PC-9 (cell line): ENCODE measurements around the gene BCHE.

Source experiments
- EZH2 ChIP-seq: fragments of 200-600 bp; sonication (generic); IDR thresholded peaks from 2 replicates; pipeline ENCODE4 v1.8.0; 2017; ENCODE audit warnings: antibody characterized with exemption, low read depth
- TF ChIP-seq, protein P1 (sequence below): fragments of 200-600 bp; sonication (generic); conservative IDR thresholded peaks from 2 replicates; pipeline ENCODE4 v1.6.1; 2017; ENCODE audit warnings: mixed run types, antibody characterized with exemption, mild to moderate bottlenecking, moderate library complexity

DNA sequence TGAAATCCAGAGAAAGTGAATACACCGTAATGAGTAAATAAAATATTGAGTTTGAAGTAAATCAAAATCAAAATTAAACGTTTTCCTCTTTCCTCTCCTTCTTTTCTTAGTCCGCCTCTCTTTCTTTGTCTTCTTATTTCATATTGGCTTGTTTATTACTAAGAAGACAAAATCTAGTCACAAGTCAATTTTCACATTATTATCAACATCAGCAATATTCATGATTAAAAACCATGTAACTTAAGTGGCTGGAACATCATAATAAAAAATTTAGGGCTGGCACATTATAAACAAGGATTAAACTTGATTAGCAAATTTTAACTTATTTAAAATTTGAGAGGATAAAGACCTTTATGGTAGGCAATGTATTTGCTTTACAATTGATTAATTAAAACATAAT, 61.4 kb downstream of the BCHE start:
- TF ChIP-seq, protein P1, sequence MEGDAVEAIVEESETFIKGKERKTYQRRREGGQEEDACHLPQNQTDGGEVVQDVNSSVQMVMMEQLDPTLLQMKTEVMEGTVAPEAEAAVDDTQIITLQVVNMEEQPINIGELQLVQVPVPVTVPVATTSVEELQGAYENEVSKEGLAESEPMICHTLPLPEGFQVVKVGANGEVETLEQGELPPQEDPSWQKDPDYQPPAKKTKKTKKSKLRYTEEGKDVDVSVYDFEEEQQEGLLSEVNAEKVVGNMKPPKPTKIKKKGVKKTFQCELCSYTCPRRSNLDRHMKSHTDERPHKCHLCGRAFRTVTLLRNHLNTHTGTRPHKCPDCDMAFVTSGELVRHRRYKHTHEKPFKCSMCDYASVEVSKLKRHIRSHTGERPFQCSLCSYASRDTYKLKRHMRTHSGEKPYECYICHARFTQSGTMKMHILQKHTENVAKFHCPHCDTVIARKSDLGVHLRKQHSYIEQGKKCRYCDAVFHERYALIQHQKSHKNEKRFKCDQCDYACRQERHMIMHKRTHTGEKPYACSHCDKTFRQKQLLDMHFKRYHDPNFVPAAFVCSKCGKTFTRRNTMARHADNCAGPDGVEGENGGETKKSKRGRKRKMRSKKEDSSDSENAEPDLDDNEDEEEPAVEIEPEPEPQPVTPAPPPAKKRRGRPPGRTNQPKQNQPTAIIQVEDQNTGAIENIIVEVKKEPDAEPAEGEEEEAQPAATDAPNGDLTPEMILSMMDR: no peak
- no peak for TF ChIP-seq EZH2
